GM12891 (cell line): Measurements from ENCODE around the gene MAPK14.

Experiments used
- POLR2A ChIP-seq: IDR thresholded peaks from 2 replicates; pipeline ENCODE4 v1.6.1; 2011; ENCODE audit warnings: low read depth, low read length, control low read depth
- SPI1 ChIP-seq: IDR thresholded peaks from 2 replicates; pipeline ENCODE4 v1.6.1; 2011; ENCODE audit warnings: low read depth, low read length, control low read depth
- TAF1 ChIP-seq: IDR thresholded peaks from 2 replicates; pipeline ENCODE4 v1.6.1; 2011; ENCODE audit warnings: low read depth, low read length, control low read depth

GRCh38 chr6:36089048-36089447 lies 61.4 kb downstream of the MAPK14 start:
- TF ChIP-seq TAF1: no peak
- TF ChIP-seq POLR2A: no peak
- TF ChIP-seq SPI1: no peak
